HEK293 (cell line): ENCODE results near the gene ARHGEF4.

Experiments
- CTCF ChIA-PET: fragments of 350-600 bp; formaldehyde crosslinking; extraction: SDS; loops from one replicate; lab custom pipeline; 2021; ENCODE audit warnings: antibody characterized with exemption; lab: Yijun Ruan, JAX
- POLR2A ChIA-PET: fragments of 300-600 bp; formaldehyde crosslinking; extraction: SDS; loops from one replicate; lab custom pipeline; 2020; ENCODE audit warnings: antibody characterized with exemption, inconsistent platforms; lab: Yijun Ruan, JAX
- H3K27ac ChIP-seq: fragments of 200-500 bp; sonication (Bioruptor generic); 2 replicates; pipeline ENCODE4 v1.5.1; 2014; ENCODE audit warnings: low read depth, low read length, control low read depth, inconsistent platforms; ENCODE audit errors: extremely low read depth
- H3K36me3 ChIP-seq, 2 experiments: fragments of 200-500 bp in 1 of 2; sonication (Bioruptor generic) in 1 of 2; 1 replicate in 1 of 2; 2 replicates in 1 of 2; pipeline ENCODE4 v1.5.1; 2014 to 2017; ENCODE audit warnings: inconsistent platforms in 2 of 2, low read length in 2 of 2; ENCODE audit not compliant: control insufficient read depth in 2 of 2, insufficient read depth in 1 of 2
- H3K4me1 ChIP-seq: fragments of 200-500 bp; sonication (Bioruptor generic); 2 replicates; pipeline ENCODE4 v1.5.1; 2014; ENCODE audit warnings: mild to moderate bottlenecking, low read length, inconsistent platforms; ENCODE audit not compliant: control insufficient read depth, insufficient read depth
- H3K4me3 ChIP-seq: 2 replicates; pipeline ENCODE4 v1.5.1; 2011; ENCODE audit warnings: low read depth, mild to moderate bottlenecking, control low read depth, low read length, moderate library complexity
- H3K9me3 ChIP-seq: fragments of 200-500 bp; sonication (Bioruptor generic); 2 replicates; pipeline ENCODE4 v1.5.1; 2014; ENCODE audit warnings: low read depth, low read length, inconsistent platforms; ENCODE audit not compliant: control insufficient read depth, insufficient read depth
- EGR2 ChIP-seq: fragments of 450-650 bp; formaldehyde crosslinking; IDR thresholded peaks from 2 replicates; pipeline ENCODE4 v1.5.1; 2016; ENCODE audit warnings: low read depth, missing biosample characterization, missing genetic modification characterization
- GLIS1 ChIP-seq: fragments of 450-650 bp; formaldehyde crosslinking; IDR thresholded peaks from 2 replicates; pipeline ENCODE4 v1.5.1; 2016; ENCODE audit warnings: missing biosample characterization, missing genetic modification characterization
- PRDM1 ChIP-seq: fragments of 450-650 bp; formaldehyde crosslinking; IDR thresholded peaks from 2 replicates; pipeline ENCODE4; 2016; ENCODE audit warnings: missing biosample characterization, missing genetic modification characterization
- ZBTB48 ChIP-seq: fragments of 450-650 bp; formaldehyde crosslinking; IDR thresholded peaks from 2 replicates; pipeline ENCODE4 v1.5.1; 2016; ENCODE audit warnings: missing biosample characterization, missing genetic modification characterization
- ZFHX2 ChIP-seq: fragments of 450-650 bp; formaldehyde crosslinking; conservative IDR thresholded peaks from 2 replicates; pipeline ENCODE4 v1.5.1; 2016; ENCODE audit warnings: missing biosample characterization, missing genetic modification characterization
- ZNF114 ChIP-seq: fragments of 450-650 bp; formaldehyde crosslinking; IDR thresholded peaks from 2 replicates; pipeline ENCODE4 v1.5.0; 2017; ENCODE audit warnings: missing biosample characterization, missing genetic modification characterization
- ZNF132 ChIP-seq: fragments of 450-650 bp; formaldehyde crosslinking; IDR thresholded peaks from 2 replicates; pipeline ENCODE4 v1.5.1; 2017; ENCODE audit warnings: missing biosample characterization, missing genetic modification characterization, borderline replicate concordance
- ZNF350 ChIP-seq: fragments of 450-650 bp; formaldehyde crosslinking; IDR thresholded peaks from 2 replicates; pipeline ENCODE4 v1.5.0; 2017; ENCODE audit warnings: missing biosample characterization, mild to moderate bottlenecking, missing genetic modification characterization
- ZNF366 ChIP-seq: fragments of 450-650 bp; formaldehyde crosslinking; conservative IDR thresholded peaks from 2 replicates; pipeline ENCODE4 v1.5.1; 2016; ENCODE audit warnings: missing biosample characterization, missing genetic modification characterization
- ZNF529 ChIP-seq: fragments of 450-650 bp; formaldehyde crosslinking; IDR thresholded peaks from 2 replicates; pipeline ENCODE4 v1.5.1; 2017; ENCODE audit warnings: missing genetic modification characterization, missing biosample characterization; ENCODE audit not compliant: insufficient replicate concordance
- ZNF830 ChIP-seq: fragments of 450-650 bp; IDR thresholded peaks from 2 replicates; pipeline ENCODE4 v1.5.0; 2018; ENCODE audit warnings: missing biosample characterization, missing genetic modification characterization, low read depth, mild to moderate bottlenecking, moderate library complexity
- ZSCAN16 ChIP-seq: fragments of 450-650 bp; formaldehyde crosslinking; IDR thresholded peaks from 2 replicates; pipeline ENCODE4 v1.5.1; 2016; ENCODE audit warnings: missing biosample characterization, missing genetic modification characterization
- TF ChIP-seq, protein P1 (sequence below): fragments of 450-650 bp; formaldehyde crosslinking; IDR thresholded peaks from 2 replicates; pipeline ENCODE4 v1.5.1; 2016; ENCODE audit warnings: missing biosample characterization, missing genetic modification characterization
- TF ChIP-seq, protein P2 (sequence below): fragments of 450-650 bp; formaldehyde crosslinking; IDR thresholded peaks from 2 replicates; pipeline ENCODE4 v1.5.1; 2017; ENCODE audit warnings: missing biosample characterization, missing genetic modification characterization

Gene ARHGEF4

DNA sequence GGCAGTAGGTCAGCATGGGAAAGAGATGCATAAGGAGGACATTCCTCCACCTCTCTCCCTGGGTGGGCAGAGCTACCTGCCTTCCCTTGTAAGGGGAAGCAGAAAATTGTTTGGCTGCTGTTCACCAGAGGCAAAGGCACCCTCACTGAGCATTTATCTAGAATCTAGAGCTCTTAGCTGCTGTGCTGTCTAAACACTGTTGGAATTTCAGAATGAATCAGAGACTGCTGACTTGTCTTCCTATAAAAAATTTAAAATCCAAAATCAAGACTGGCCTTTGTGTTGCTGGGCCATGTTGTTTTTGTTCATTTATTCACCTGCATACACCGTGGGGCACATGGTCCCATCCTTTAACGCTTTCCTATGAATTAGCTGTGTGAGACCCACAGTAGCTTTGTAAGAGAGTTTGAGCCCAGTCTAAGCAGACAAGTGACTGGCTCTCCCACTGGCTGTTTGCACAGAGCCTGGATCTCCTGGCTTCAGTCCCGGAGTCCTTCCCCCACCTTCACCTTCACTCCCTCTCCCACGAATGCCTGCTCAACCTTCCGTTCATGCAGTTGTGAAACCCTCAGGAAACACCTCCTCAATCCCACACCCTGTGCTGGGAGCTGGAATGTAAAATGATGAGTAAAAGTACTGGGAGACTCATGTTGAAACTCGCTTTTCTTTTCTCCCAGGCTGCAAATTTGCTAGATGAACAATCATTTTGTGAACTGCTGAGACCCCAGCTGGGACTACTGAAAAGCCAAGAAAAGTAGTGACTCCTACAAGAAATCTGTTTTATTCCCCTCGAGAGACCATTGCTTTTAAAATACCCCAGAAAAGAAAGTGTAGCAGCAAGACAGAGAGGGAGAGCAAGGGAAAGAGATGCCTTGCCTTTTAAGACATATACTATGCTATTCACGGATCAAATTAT, 180.4 kb downstream of the ARHGEF4 start:
- H3K4me1 ChIP-seq: no peaks in the 10 kb centered on the region
- H3K27ac ChIP-seq: no peak overlapping the region
- no peaks in the 10 kb centered on the region for H3K36me3 ChIP-seq
- POLR2A ChIA-PET: interaction anchor here (1.2 kb wide), 1 partner anchor 8 kb away, joined by 4 read pairs; no protein-coding TSS in a partner anchor
- H3K9me3 ChIP-seq: no peaks in the 10 kb centered on the region
- H3K4me3 ChIP-seq: no peak overlapping the region
- no peak for TF ChIP-seq ZNF350 (tag by site-specific recombination)
- TF ChIP-seq ZNF114 (tag by site-specific recombination): no peak
- no peak for TF ChIP-seq ZSCAN16 (tag by site-specific recombination)
- no peak for TF ChIP-seq ZNF830 (tag by site-specific recombination)
- TF ChIP-seq, protein P1, sequence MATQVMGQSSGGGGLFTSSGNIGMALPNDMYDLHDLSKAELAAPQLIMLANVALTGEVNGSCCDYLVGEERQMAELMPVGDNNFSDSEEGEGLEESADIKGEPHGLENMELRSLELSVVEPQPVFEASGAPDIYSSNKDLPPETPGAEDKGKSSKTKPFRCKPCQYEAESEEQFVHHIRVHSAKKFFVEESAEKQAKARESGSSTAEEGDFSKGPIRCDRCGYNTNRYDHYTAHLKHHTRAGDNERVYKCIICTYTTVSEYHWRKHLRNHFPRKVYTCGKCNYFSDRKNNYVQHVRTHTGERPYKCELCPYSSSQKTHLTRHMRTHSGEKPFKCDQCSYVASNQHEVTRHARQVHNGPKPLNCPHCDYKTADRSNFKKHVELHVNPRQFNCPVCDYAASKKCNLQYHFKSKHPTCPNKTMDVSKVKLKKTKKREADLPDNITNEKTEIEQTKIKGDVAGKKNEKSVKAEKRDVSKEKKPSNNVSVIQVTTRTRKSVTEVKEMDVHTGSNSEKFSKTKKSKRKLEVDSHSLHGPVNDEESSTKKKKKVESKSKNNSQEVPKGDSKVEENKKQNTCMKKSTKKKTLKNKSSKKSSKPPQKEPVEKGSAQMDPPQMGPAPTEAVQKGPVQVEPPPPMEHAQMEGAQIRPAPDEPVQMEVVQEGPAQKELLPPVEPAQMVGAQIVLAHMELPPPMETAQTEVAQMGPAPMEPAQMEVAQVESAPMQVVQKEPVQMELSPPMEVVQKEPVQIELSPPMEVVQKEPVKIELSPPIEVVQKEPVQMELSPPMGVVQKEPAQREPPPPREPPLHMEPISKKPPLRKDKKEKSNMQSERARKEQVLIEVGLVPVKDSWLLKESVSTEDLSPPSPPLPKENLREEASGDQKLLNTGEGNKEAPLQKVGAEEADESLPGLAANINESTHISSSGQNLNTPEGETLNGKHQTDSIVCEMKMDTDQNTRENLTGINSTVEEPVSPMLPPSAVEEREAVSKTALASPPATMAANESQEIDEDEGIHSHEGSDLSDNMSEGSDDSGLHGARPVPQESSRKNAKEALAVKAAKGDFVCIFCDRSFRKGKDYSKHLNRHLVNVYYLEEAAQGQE: no peak
- peak; percentile 64 for TF ChIP-seq ZFHX2 (tag by site-specific recombination)
- peak; percentile 84 for TF ChIP-seq EGR2 (tag by site-specific recombination)
- TF ChIP-seq ZNF366 (tag by site-specific recombination): no peak
- TF ChIP-seq, protein P2, sequence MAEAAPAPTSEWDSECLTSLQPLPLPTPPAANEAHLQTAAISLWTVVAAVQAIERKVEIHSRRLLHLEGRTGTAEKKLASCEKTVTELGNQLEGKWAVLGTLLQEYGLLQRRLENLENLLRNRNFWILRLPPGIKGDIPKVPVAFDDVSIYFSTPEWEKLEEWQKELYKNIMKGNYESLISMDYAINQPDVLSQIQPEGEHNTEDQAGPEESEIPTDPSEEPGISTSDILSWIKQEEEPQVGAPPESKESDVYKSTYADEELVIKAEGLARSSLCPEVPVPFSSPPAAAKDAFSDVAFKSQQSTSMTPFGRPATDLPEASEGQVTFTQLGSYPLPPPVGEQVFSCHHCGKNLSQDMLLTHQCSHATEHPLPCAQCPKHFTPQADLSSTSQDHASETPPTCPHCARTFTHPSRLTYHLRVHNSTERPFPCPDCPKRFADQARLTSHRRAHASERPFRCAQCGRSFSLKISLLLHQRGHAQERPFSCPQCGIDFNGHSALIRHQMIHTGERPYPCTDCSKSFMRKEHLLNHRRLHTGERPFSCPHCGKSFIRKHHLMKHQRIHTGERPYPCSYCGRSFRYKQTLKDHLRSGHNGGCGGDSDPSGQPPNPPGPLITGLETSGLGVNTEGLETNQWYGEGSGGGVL (tag by site-specific recombination): peak; percentile 77
- TF ChIP-seq PRDM1: peak; percentile 57
- no peak for TF ChIP-seq ZNF529 (tag by site-specific recombination)
- TF ChIP-seq GLIS1 (tag by site-specific recombination): peak; percentile 51; the same call in 1 of the 2 replicates
- CTCF ChIA-PET: no interaction called here

DNA sequence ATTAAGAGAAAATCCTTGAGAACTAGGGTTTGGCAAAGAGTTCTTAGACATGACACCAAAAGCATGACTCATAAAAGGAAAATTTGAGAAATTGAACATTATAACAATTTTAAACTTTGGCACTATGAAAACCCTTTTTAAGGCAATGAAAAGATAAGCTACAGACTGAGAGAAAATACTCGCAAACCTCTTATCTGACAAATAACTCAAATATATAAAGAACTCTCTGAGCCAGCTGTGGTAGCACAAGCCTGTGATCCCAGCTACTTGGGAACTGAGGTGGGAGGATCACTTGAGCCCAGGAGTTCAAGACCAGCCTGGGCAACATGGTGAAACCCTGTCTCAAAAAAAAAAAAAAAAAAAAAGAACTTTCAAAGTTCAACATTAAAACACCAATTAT, 186.0 kb downstream of the ARHGEF4 start:
- no peaks in the 10 kb centered on the region for H3K36me3 ChIP-seq
- H3K4me1 ChIP-seq: no peaks in the 10 kb centered on the region
- no peak overlapping the region for H3K27ac ChIP-seq
- TF ChIP-seq ZNF132 (tag by site-specific recombination): no peak
- TF ChIP-seq, all 188 proteins: peak for 0
- Histone ChIP-seq H3K4me3 (no peak overlapping the region), H3K9me3 (no peaks in the 10 kb centered on the region)
- POLR2A ChIA-PET: interaction anchor here (0.6 to 1.5 kb wide), 3 partner anchors 21 to 70 kb away, joined by 3 to 5 read pairs (median 4); partner anchors contain the start of gene FAM168B
- CTCF ChIA-PET: interaction anchor here (0.6 kb wide), 1 partner anchor 651 kb away, joined by 3 read pairs; no protein-coding TSS in a partner anchor

DNA sequence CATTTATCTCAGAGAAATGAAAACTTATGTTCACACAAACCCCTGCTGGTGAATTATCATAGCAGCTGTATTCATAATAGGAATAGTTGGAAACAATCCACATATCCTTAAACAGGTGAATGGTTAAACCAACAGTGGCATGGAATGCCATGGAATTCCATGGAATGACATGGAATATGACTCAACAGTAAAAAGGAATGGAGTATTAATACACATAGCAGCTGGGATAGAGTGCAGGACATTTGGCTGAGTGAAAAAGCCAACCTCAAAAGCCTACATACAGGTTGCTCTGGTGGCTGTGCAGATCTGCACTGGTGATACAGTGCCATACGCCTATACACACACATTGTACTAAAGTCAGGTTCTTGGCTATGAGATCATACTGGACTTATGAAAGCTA, 187.0 kb downstream of the ARHGEF4 start:
- Histone ChIP-seq H3K36me3 (no peaks in the 10 kb centered on the region), H3K9me3 (no peaks in the 10 kb centered on the region), H3K4me1 (no peaks in the 10 kb centered on the region), H3K4me3 (no peak overlapping the region), H3K27ac (no peak overlapping the region)
- ChIA-PET CTCF (interaction anchor here (1.7 kb wide), 1 partner anchor 59 kb away, joined by 3 read pairs; no protein-coding TSS in a partner anchor), POLR2A (interaction anchor here (1.5 kb wide), 1 partner anchor 69 kb away, joined by 3 read pairs; the partner anchor contains the start of gene FAM168B)
- no peak for TF ChIP-seq ZBTB48 (tag by site-specific recombination)
